Mesothelial cell of epicardium (in vitro differentiated cells): Measurements from ENCODE around the gene WDR81. TPM values are rescaled to one million over a fixed set of nuclear protein-coding genes. Genes with fewer than 3 reads are reported as not detected.

ENCODE experiments used
- DNase-seq, 2 experiments: peaks; one replicate each; pipeline ENCODE4 v3.0.0; 2021; ENCODE audit warnings: low spot score in 2 of 2; ENCODE audit not compliant: unreplicated experiment in 2 of 2
- H3K27ac Mint-ChIP-seq: 2 replicates; pipeline ENCODE4 v1.8.0; 2021; ENCODE audit warnings: mixed read lengths
- H3K27me3 Mint-ChIP-seq: 2 replicates; pipeline ENCODE4 v1.8.0; 2021; ENCODE audit warnings: low read depth, mixed read lengths
- H3K36me3 Mint-ChIP-seq: 2 replicates; pipeline ENCODE4 v1.8.0; 2021; ENCODE audit warnings: mixed read lengths
- H3K4me1 Mint-ChIP-seq: 2 replicates; pipeline ENCODE4 v1.8.0; 2021; ENCODE audit warnings: mixed read lengths
- H3K4me3 Mint-ChIP-seq: 2 replicates; pipeline ENCODE4 v1.8.0; 2021; ENCODE audit warnings: mild to moderate bottlenecking, moderate library complexity, mixed read lengths
- H3K9me3 Mint-ChIP-seq: 2 replicates; pipeline ENCODE4 v1.8.0; 2021; ENCODE audit warnings: mixed read lengths
- total RNA-seq: library from RNA; stranded (reverse); gene quantifications from 3 replicates; pipeline ENCODE4 v1.2.1, GENCODE V29; 2021
- TF ChIP-seq, protein P1 (sequence below): fragments of 200-600 bp; sonication (generic); IDR thresholded peaks from one replicate; pipeline ENCODE4 v1.5.0; 2021; ENCODE audit warnings: antibody characterized with exemption; ENCODE audit not compliant: unreplicated experiment

The WDR81 gene
- total RNA-seq, 1 donor from 2014 or later, result 20.6 TPM

GRCh38 chr17:1753767-1754429 is 29.4 kb downstream of the WDR81 start:
- no peak for DNase-seq
- no peaks in the 10 kb centered on the region for H3K36me3 Mint-ChIP-seq
- H3K27me3 Mint-ChIP-seq, result no peaks in the 10 kb centered on the region
- H3K9me3 Mint-ChIP-seq, result no peaks in the 10 kb centered on the region
- TF ChIP-seq, protein P1, sequence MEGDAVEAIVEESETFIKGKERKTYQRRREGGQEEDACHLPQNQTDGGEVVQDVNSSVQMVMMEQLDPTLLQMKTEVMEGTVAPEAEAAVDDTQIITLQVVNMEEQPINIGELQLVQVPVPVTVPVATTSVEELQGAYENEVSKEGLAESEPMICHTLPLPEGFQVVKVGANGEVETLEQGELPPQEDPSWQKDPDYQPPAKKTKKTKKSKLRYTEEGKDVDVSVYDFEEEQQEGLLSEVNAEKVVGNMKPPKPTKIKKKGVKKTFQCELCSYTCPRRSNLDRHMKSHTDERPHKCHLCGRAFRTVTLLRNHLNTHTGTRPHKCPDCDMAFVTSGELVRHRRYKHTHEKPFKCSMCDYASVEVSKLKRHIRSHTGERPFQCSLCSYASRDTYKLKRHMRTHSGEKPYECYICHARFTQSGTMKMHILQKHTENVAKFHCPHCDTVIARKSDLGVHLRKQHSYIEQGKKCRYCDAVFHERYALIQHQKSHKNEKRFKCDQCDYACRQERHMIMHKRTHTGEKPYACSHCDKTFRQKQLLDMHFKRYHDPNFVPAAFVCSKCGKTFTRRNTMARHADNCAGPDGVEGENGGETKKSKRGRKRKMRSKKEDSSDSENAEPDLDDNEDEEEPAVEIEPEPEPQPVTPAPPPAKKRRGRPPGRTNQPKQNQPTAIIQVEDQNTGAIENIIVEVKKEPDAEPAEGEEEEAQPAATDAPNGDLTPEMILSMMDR, result no peak
- no peak overlapping the region for H3K4me3 Mint-ChIP-seq
- H3K4me1 Mint-ChIP-seq, result peaks cover 7% of the 10 kb centered on the region
- H3K27ac Mint-ChIP-seq, result no peak overlapping the region

- no peak overlapping the region for H3K27ac Mint-ChIP-seq
- peaks cover 7% of the 10 kb centered on the region for H3K4me1 Mint-ChIP-seq
Measured at GRCh38 chr17:1754430-1755112, 30.1 kb downstream of the WDR81 start.

DNA sequence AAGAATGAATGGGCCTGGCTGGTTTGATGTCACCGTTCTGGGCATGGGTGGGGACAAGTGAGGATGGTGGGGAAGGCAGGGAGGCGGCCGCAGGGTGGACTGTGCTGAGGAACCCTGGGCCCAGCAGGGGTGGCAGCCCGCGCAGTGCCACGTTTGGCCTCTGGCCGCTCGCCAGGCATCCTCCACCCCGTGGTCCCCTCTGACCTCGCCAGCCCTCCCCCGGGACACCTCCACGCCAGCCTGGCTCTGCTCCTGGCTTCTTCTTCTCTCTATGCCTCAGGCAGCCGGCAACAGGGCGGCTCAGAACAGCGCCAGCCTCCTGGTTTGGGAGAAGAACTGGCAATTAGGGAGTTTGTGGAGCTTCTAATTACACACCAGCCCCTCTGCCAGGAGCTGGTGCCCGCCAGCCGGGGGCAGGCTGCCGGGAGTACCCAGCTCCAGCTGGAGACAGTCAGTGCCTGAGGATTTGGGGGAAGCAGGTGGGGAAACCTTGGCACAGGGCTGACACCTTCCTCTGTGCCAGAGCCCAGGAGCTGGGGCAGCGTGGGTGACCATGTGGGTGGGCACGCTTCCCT is 30.8 kb downstream of the WDR81 start:
- Mint-ChIP-seq H3K36me3 (no peaks in the 10 kb centered on the region), H3K27ac (peak overlapping the region; percentile 15)

More at GRCh38 chr17:1754430-1755112, 30.1 kb downstream of the WDR81 start:
- no peak for DNase-seq
- Mint-ChIP-seq H3K4me3 (no peak overlapping the region), H3K27me3 (no peaks in the 10 kb centered on the region), H3K36me3 (no peaks in the 10 kb centered on the region), H3K9me3 (no peaks in the 10 kb centered on the region)
- TF ChIP-seq, protein P1, result no peak

GRCh38 chr17:1755827-1756262 is 31.3 kb downstream of the WDR81 start:
- TF ChIP-seq, protein P1, result no peak
- DNase-seq, result no peak
- peak overlapping the region; percentile 15 for H3K27ac Mint-ChIP-seq
- H3K9me3 Mint-ChIP-seq, result no peaks in the 10 kb centered on the region
- H3K27me3 Mint-ChIP-seq, result no peaks in the 10 kb centered on the region
- H3K4me3 Mint-ChIP-seq, result no peak overlapping the region
- H3K4me1 Mint-ChIP-seq, result peaks cover 7% of the 10 kb centered on the region
- no peaks in the 10 kb centered on the region for H3K36me3 Mint-ChIP-seq

More for the DNA sequence above, 30.8 kb downstream of the WDR81 start:
- H3K4me1 Mint-ChIP-seq, result peaks cover 7% of the 10 kb centered on the region
- no peaks in the 10 kb centered on the region for H3K27me3 Mint-ChIP-seq
- H3K9me3 Mint-ChIP-seq, result no peaks in the 10 kb centered on the region
- TF ChIP-seq, protein P1, result no peak
- H3K4me3 Mint-ChIP-seq, result no peak overlapping the region
- no peak for DNase-seq

DNA sequence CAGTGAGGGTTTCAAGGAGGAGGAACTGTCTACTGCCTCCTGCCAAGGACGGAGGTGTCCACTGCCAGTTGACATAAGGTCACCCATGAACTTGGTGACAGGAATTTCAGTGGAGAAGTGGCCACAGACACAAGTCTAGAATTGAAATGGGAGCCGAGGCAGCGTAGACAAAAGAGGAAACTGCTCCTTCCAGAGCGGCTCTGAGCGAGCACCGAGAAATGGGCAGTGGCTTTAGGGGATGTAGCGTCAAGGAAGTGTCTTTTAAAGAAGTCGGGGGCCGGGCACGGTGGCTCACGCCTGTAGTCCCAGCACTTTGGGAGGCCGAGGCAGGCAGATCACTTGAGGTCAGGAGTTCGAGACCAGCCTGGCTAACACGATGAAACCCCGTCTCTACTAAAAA is 34.3 kb downstream of the WDR81 start:
- no peak for DNase-seq
- H3K4me1 Mint-ChIP-seq, result peaks cover 26% of the 10 kb centered on the region
- H3K4me3 Mint-ChIP-seq, result no peak overlapping the region
- no peaks in the 10 kb centered on the region for H3K9me3 Mint-ChIP-seq
- no peaks in the 10 kb centered on the region for H3K36me3 Mint-ChIP-seq
- H3K27ac Mint-ChIP-seq, result no peak overlapping the region
- H3K27me3 Mint-ChIP-seq, result no peaks in the 10 kb centered on the region
- TF ChIP-seq, protein P1, result no peak
